Uterus (tissue), 4 donors: ENCODE measurements around the gene HNRNPU. TPM values are rescaled to one million over a fixed set of nuclear protein-coding genes. Genes with fewer than 3 reads are reported as not detected.

ENCODE experiments used
- DNase-seq, 2 donors: peaks; one replicate each; pipeline ENCODE4 v3.0.0-alpha.2; 2019 to 2020
- H3K27ac ChIP-seq, 2 donors: fragments of 200-600 bp; sonication (generic); 1 replicate in 1 of 2; 2 replicates in 1 of 2; pipeline ENCODE4 v1.5.1; 2016 to 2018
- H3K27me3 ChIP-seq, 2 donors: fragments of 200-600 bp; sonication (generic); one replicate each; pipeline ENCODE4 v1.5.1; 2018 to 2019; ENCODE audit warnings: control low read depth in 1 of 2
- H3K36me3 ChIP-seq, 2 donors: fragments of 200-600 bp; sonication (generic); one replicate each; pipeline ENCODE4 v1.5.1; 2019; ENCODE audit warnings: control low read depth in 1 of 2
- H3K4me1 ChIP-seq, 2 donors: fragments of 200-600 bp; sonication (generic); one replicate each; pipeline ENCODE4 v1.5.1; 2018 to 2019; ENCODE audit warnings: control low read depth in 1 of 2
- H3K4me3 ChIP-seq, 2 donors: fragments of 200-600 bp; sonication (generic); 1 replicate in 1 of 2; 2 replicates in 1 of 2; pipeline ENCODE4 v1.5.1; 2018 to 2019; ENCODE audit warnings: mild to moderate bottlenecking in 1 of 2
- H3K9me3 ChIP-seq, 2 donors: fragments of 200-600 bp; sonication (generic); one replicate each; pipeline ENCODE4 v1.5.1; 2019; ENCODE audit warnings: control low read depth in 1 of 2
- POLR2A ChIP-seq, 2 donors: fragments of 450-650 bp; IDR thresholded peaks; one replicate each; pipeline ENCODE4 v1.6.1; 2016; ENCODE audit warnings: antibody characterized with exemption in 2 of 2, mild to moderate bottlenecking in 1 of 2, moderate library complexity in 1 of 2
- intact Hi-C: fragments of 100-400 bp; cut with DNase I; formaldehyde crosslinking; loops from one replicate; pipeline ENCODE4 v1.15.1; 2023; ENCODE audit warnings: low total_unique reads
- total RNA-seq, 4 donors: library from RNA; depleted of rRNA in 3 of 4; stranded (reverse); fragments of >200 nt in 3 of 4; gene quantifications; one replicate each; pipeline versions ENCODE4 v1.1.0 to v1.2.4, GENCODE V29; 2014 to 2023
- TF ChIP-seq, protein P1 (sequence below), 4 experiments: fragments of 200-600 bp in 2 of 4; fragments of 450-650 bp in 2 of 4; sonication (generic) in 2 of 4; IDR thresholded peaks; one replicate each; pipeline ENCODE4 v1.5.1; 2016 to 2019; ENCODE audit warnings: antibody characterized with exemption in 4 of 4, mild to moderate bottlenecking in 2 of 4, moderate library complexity in 1 of 4
- donor health status: DM: yes; HTN: yes; CAD: no.

Gene HNRNPU
- total RNA-seq, 4 donors from 2014 or later: 154 to 603 (median 269) TPM

DNA sequence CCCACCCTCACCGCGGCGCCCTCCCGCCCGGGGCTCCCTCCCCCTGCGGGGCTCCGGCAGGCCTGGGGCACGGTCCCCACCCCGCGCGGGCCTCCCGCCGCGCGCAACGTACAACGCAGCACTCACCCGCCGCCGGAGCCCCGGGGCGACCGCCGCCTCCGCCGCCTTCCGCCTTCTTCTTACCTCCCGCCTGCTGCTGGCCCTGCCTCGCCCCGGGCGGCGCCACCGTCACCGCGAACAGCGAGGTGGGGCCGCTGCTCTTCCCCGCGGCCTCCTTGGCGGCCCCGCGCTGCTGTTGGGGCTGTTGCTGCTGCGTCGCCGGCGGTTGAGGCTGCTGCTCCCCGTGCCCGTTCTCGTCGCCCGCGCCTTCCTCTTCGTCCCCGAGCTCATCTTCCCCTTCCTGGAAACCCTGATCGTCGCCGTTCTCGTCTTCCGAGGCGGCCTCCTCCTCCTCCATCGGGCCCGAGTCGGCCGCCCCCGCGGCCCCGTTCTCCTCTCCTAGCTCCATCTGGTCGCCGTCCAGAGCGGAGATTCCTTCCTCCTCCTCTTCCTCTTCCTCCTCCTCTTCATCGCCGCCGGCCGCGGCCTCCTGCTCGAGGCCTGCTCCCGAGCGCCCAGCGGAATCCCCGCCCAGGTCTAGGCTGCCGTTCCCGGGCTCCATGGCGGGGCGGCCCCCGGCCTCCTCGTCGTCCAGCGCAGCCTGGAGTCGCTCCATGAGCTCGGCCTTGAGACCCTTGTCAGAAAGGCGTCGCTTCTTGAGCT lies 671 bp downstream of the HNRNPU start:
- Histone ChIP-seq H3K4me1 (peaks cover 6 to 12% of the 10 kb centered on the region in 2 donors), H3K27me3 (no peaks in the 10 kb centered on the region), H3K4me3 (peak overlapping the region; percentile 93 to 94), H3K9me3 (no peaks in the 10 kb centered on the region), H3K27ac (peak overlapping the region; percentile 99 to 100), H3K36me3 (no peaks in the 10 kb centered on the region)
- no peak for DNase-seq
- intact Hi-C loops: loop anchor here (2.0 kb wide), 2 partner anchors 29 to 107 kb away; partner anchors contain the start of gene COX20
- TF ChIP-seq POLR2A (IDR thresholded peaks at IDR 0.05): no peak
- TF ChIP-seq, protein P1, sequence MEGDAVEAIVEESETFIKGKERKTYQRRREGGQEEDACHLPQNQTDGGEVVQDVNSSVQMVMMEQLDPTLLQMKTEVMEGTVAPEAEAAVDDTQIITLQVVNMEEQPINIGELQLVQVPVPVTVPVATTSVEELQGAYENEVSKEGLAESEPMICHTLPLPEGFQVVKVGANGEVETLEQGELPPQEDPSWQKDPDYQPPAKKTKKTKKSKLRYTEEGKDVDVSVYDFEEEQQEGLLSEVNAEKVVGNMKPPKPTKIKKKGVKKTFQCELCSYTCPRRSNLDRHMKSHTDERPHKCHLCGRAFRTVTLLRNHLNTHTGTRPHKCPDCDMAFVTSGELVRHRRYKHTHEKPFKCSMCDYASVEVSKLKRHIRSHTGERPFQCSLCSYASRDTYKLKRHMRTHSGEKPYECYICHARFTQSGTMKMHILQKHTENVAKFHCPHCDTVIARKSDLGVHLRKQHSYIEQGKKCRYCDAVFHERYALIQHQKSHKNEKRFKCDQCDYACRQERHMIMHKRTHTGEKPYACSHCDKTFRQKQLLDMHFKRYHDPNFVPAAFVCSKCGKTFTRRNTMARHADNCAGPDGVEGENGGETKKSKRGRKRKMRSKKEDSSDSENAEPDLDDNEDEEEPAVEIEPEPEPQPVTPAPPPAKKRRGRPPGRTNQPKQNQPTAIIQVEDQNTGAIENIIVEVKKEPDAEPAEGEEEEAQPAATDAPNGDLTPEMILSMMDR (IDR thresholded peaks at IDR 0.05): peak in 1 of 4 experiments; percentile 3

DNA sequence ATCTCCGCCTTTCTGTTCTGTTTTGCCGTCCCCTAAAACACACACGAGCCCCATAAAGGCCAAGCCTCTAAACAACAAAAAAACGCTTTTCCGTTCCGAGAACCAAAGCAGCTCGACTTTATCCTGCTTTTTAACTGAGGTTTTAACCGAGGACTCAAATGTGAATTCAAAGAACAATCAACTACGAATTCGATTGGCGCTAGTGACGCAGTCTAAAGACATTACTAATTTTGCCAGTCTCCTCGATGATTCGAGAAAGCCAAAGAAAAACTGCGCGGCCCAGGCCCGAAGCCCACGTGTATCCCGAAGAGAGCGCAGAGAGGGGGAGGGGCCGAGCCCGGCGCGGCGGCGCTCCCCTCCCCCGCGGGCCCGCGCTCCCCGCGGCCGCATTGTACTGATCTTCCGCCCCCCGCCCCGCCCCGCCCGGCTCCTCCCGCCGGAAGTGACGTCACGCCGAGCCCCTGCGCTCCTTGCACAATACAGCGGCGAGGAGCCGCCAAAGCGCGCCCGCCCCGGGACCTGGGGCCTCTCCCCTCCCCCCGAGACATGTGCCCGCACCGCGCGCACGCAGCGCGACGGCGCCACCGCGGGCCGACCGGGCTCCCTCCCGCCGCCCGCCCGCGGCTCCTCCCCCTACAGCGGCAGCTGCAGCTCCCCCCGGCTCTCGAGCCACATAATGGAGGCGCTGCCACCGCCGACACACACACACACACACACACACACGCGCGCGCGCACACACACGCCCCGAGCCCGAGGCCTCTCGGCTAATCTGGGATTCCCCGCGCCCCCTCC lies 1.4 kb downstream of the HNRNPU start:
- peak overlapping the region; percentile 99 to 100 for H3K27ac ChIP-seq
- H3K27me3 ChIP-seq: no peaks in the 10 kb centered on the region
- intact Hi-C loops: no loop called here

DNA sequence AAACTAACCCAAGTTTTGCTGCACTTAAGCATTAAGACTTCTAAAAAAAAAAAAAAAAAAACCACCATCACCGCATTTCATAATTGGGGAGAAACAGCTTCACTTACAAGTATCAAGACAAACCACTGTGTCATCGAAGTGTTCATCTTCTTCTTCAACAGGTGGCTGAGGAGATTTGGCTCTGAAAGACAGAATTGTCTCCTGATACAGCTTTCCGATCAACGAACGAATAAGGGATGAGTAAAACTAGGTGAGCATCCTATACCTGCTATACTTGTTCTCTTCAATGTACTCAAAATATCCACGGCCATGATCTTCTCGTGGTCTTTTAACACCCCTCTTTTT lies 2.0 kb downstream of the HNRNPU start:
- Histone ChIP-seq H3K36me3 (no peaks in the 10 kb centered on the region), H3K4me1 (peaks cover 6 to 18% of the 10 kb centered on the region in 2 donors), H3K27ac (peak overlapping the region; percentile 99 to 100)

More for the DNA sequence above, 1.4 kb downstream of the HNRNPU start:
- no peaks in the 10 kb centered on the region for H3K9me3 ChIP-seq
- peaks cover 6 to 18% of the 10 kb centered on the region in 2 donors for H3K4me1 ChIP-seq
- peak; percentile 68 to 87 for TF ChIP-seq POLR2A (IDR thresholded peaks at IDR 0.05)
- TF ChIP-seq, protein P1 (IDR thresholded peaks at IDR 0.05): peak in 1 of 4 experiments; percentile 4
- DNase-seq: peak; percentile 97
- peak overlapping the region; percentile 93 to 94 for H3K4me3 ChIP-seq
- H3K36me3 ChIP-seq: no peaks in the 10 kb centered on the region

GRCh38 chr1:244861683-244862082 lies 2.7 kb downstream of the HNRNPU start:
- Histone ChIP-seq H3K27me3 (no peaks in the 10 kb centered on the region), H3K4me1 (peaks cover 6 to 18% of the 10 kb centered on the region in 2 donors), H3K27ac (peak overlapping the region; percentile 99 to 100), H3K36me3 (no peaks in the 10 kb centered on the region), H3K9me3 (no peaks in the 10 kb centered on the region), H3K4me3 (peak overlapping the region; percentile 93 to 94)
- no peak for TF ChIP-seq POLR2A (IDR thresholded peaks at IDR 0.05)
- TF ChIP-seq, protein P1 (IDR thresholded peaks at IDR 0.05): no peak
- intact Hi-C loops: no loop called here
- no peak for DNase-seq

More for the DNA sequence above, 2.0 kb downstream of the HNRNPU start:
- Histone ChIP-seq H3K4me3 (peak overlapping the region; percentile 93 to 94), H3K27me3 (no peaks in the 10 kb centered on the region), H3K9me3 (no peaks in the 10 kb centered on the region)
- no peak for DNase-seq
- intact Hi-C loops: no loop called here
- TF ChIP-seq, protein P1 (IDR thresholded peaks at IDR 0.05): no peak
- no peak for TF ChIP-seq POLR2A (IDR thresholded peaks at IDR 0.05)
